ENCODE measurements around the gene ADM2. TPM values are rescaled to one million over a fixed set of nuclear protein-coding genes. Genes with fewer than 3 reads are reported as not detected.
"Not testable (repeated sequence)": the region's sequence is repeated elsewhere in the genome, so short reads cannot be mapped to it uniquely, and the experiment has no call there.

The ADM2 gene
- total RNA-seq, 3 donors from 2014 or later = 4.8 to 9.4 (median 8.2) TPM

DNA sequence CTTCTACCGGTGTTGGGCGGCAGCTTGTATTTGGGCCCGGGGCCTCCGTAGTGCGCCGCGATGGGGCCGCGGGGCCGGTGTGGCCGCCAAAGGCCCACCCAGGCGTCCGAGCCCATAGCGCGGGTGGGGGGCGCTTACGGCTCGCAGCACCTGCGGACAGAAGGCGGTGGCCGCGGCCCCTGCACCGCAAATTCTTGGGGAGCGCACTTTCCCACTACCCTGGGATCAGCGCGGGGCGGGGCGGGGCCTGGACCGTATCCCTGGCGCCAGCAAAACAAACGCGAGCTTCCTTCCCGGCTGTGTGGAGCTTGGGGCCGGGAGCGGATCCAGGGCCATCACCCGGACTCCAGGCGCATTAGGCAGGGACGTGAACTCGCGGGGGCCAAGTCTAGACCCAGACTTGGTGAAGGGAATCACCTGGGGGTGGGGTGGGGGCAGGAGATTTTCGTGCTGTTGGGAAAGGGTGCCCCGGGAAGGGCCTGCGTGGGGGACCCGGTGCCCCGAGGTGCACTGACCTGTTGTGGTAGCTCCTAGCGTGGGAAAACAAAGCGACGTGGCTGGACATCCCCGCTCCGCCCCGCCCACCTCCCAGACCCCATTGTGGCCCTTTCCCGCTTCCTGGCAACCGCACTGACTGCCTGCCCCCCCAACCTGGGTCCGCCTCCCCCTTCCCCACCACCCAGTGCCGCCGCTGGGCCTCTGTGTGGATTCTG, 50.8 kb downstream of the ADM2 start:
- Mint-ChIP-seq H3K27me3 (ENCODE audit: low read depth) (no peaks in the 10 kb centered on the region), H3K36me3 (ENCODE audit: insufficient read depth) (no peaks in the 10 kb centered on the region), H3K4me1 (ENCODE audit: low read depth) (peaks cover 43% of the 10 kb centered on the region), H3K9me3 (no peaks in the 10 kb centered on the region), H3K4me3 (peak overlapping the region; percentile 90)
- ATAC-seq (no peak), DNase-seq (no peak)

DNA sequence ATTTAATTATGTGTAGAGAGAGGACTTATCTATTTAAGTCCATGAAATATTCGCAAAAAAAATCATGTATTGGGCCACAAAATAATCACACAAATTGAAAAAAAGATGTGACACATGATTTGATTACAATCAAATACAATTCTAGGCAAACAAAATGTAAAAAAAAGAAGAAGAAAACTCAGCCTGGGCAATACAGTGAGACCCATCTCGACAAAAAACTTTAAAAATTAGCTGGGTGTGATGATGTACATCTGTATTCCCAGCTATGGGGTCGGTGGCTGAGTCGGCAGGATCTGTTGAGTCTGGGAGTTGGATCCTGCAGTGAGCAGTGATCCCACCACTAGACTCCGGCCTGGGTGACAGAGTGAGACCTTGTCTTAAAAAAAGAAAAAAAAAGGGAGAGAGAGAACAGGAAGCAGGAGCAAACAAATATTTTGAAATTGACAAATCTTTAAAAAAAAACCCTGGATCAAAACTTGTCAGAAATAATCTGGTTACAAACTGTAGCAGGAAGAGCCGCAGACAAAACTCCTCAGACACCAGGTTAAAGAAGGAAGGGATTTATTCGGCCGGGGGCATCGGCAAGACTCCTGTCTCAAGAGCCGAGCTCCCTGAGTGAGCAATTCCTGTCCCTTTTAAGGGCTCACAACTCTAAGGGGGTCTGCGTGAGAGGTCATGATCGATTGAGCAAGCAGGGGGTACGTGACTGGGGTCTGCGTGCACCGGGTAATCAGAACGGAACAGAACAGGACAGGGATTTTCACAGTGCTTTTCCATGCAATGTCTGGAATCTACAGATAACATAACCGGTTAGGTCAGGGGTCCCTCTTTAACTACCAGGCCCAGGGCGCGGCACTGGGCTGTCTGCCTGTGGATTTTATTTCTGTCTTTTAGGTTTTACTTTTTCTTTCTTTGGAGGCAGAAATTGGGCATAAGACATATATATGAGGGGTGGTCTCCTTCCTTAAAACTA, 51.8 kb downstream of the ADM2 start:
- ATAC-seq (no peak), DNase-seq (no peak)
- no peaks in the 10 kb centered on the region for H3K36me3 Mint-ChIP-seq (ENCODE audit: insufficient read depth)
- peaks cover 40% of the 10 kb centered on the region for H3K4me1 Mint-ChIP-seq (ENCODE audit: low read depth)
- peak overlapping the region; percentile 90 for H3K4me3 Mint-ChIP-seq
- H3K9me3 Mint-ChIP-seq = no peaks in the 10 kb centered on the region
- H3K27me3 Mint-ChIP-seq (ENCODE audit: low read depth) = no peaks in the 10 kb centered on the region

DNA sequence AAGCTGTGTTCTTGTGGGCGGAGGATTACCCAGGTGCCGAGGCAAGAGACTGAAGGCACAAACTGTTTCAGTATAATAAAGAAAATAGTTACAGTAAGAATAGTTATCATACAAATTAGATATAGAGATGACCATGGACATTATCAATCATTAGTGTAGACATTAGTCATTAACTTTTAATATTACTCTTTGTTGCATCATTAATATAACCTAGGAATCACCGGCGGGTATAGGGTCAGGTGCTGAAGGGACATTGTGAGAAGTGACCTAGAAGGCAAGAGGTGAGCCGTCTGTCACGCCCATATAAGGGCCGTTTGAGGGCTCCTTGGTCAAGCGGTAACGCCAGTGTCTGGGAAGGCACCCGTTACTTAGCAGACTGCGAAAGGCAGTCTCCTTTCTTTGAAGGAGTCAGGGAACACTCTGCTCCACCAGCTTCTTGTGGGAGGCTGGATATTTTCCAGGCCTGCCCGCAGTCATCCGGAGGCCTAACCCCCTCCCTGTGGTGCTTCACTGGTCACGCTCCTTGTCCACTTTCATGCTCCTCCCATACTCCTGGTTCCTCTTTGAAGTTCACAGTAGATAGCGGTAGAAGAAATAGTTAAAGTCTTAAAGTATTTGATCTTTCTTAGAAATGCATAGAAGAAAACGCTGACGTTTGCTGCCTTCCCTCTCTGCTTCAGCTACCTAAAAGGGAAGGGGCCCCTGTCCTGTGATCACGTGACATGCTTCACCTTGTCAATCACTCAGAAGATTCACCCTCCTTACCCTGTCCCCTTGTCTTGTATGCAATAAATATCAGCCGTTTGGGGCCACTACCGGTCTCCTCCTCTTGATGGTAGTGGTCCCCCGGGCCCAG, 52.7 kb downstream of the ADM2 start:
- not testable (repeated sequence) for H3K36me3 Mint-ChIP-seq (ENCODE audit: insufficient read depth); ATAC-seq; H3K9me3 Mint-ChIP-seq; H3K27me3 Mint-ChIP-seq (ENCODE audit: low read depth); DNase-seq; H3K4me3 Mint-ChIP-seq
- peaks cover 37% of the 10 kb centered on the region for H3K4me1 Mint-ChIP-seq (ENCODE audit: low read depth)

DNA sequence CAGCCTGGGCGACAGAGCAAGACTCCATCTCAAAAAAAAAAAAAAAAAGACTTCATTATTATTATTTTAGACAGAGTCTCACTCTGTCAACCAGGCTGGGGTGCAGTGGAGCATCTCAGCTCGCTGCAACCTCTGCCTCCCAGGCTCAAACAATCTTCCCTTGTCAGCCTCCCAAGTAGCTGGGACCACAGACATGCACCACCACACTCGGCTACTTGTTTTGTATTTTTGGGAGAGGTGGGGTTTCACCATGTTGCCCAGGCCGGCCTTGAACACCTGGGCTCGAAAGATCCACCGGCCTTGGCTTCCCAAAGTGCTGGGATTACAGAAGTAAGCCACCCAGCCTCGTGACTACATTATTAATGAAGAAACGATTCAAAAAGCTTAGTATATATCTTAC, 53.8 kb downstream of the ADM2 start:
- no peak for DNase-seq
- Mint-ChIP-seq H3K27me3 (ENCODE audit: low read depth) (no peaks in the 10 kb centered on the region), H3K9me3 (no peaks in the 10 kb centered on the region), H3K4me3 (no peak overlapping the region), H3K36me3 (ENCODE audit: insufficient read depth) (no peaks in the 10 kb centered on the region), H3K4me1 (ENCODE audit: low read depth) (peaks cover 45% of the 10 kb centered on the region)
- no peak for ATAC-seq

Other genes with a start within 250 kb of the ADM2 start
- gene TUBGCP6, start 236.5 kb upstream of the ADM2 start, total RNA-seq = 10 to 100 TPM; 44.5 to 50.6 (median 48.3) TPM
- 10 to 100 TPM; 45.1 to 50.6 (median 48.2) TPM for gene HDAC10, start 230.3 kb upstream of the ADM2 start, total RNA-seq
- gene MAPK12, start 219.9 kb upstream of the ADM2 start, total RNA-seq = 1 to 10 TPM; 3.3 to 4.3 (median 3.9) TPM
- 10 to 100 TPM in 1 of 3 donors, 1 to 10 TPM in 2; 9.4 to 10.1 (median 9.8) TPM for gene MAPK11, start 211.2 kb upstream of the ADM2 start, total RNA-seq
- gene PLXNB2, start 173.9 kb upstream of the ADM2 start, total RNA-seq = 1 to 10 TPM; 4.0 to 4.8 (median 4.7) TPM
- 1 to 10 TPM; 1.0 to 1.6 (median 1.3) TPM for gene DENND6B, start 154.5 kb upstream of the ADM2 start, total RNA-seq
- gene PPP6R2, start 138.2 kb upstream of the ADM2 start, total RNA-seq = 10 to 100 TPM; 41.4 to 52.6 (median 43.3) TPM
- 100 to 1,000 TPM; 128 to 130 (median 129) TPM for gene SBF1, start 6.5 kb upstream of the ADM2 start, total RNA-seq
- gene MIOX, start 5.3 kb downstream of the ADM2 start, total RNA-seq = under 1 TPM in 1 of 3 donors, not detected in 2; 0.30 TPM
- gene LMF2, start 26.2 kb downstream of the ADM2 start, total RNA-seq = 10 to 100 TPM; 68.7 to 79.9 (median 72.2) TPM
- 100 to 1,000 TPM; 152 to 175 (median 156) TPM for gene NCAPH2, start 26.7 kb downstream of the ADM2 start, total RNA-seq
- gene SCO2, start 44.1 kb downstream of the ADM2 start, total RNA-seq = 10 to 100 TPM; 12.7 to 14.4 (median 14.2) TPM
- 100 to 1,000 TPM in 1 of 3 donors, 10 to 100 TPM in 2; 64.4 to 103 (median 66.1) TPM for gene TYMP, start 48.5 kb downstream of the ADM2 start, total RNA-seq
- gene KLHDC7B, start 64.4 kb downstream of the ADM2 start, total RNA-seq = 1 to 10 TPM; 5.4 to 7.4 (median 6.4) TPM
- not detected for gene SYCE3, start 81.4 kb downstream of the ADM2 start, total RNA-seq
- gene CPT1B, start 96.9 kb downstream of the ADM2 start, total RNA-seq = 10 to 100 TPM; 30.0 to 38.3 (median 32.7) TPM
- gene CHKB, start 101.3 kb downstream of the ADM2 start, total RNA-seq = 10 to 100 TPM; 56.1 to 63.2 (median 60.7) TPM
- under 1 TPM; 0.05 to 0.38 (median 0.16) TPM for gene MAPK8IP2, start 119.2 kb downstream of the ADM2 start, total RNA-seq
- 10 to 100 TPM; 10.5 to 13.1 (median 11.0) TPM for gene ARSA, start 146.6 kb downstream of the ADM2 start, total RNA-seq
- gene SHANK3, start 191.3 kb downstream of the ADM2 start, total RNA-seq = under 1 TPM; 0.05 to 0.24 (median 0.08) TPM